GM23248 (cell line): ENCODE results near the gene ARHGAP26.

Experiments used
- EZH2 ChIP-seq: fragments of 200-600 bp; sonication (generic); IDR thresholded peaks from 2 replicates; pipeline ENCODE4 v1.6.1; 2018; ENCODE audit warnings: antibody characterized with exemption, mild to moderate bottlenecking; ENCODE audit not compliant: insufficient read depth, poor library complexity, severe bottlenecking
- EZH2phosphoT487 ChIP-seq: fragments of 200-600 bp; sonication (generic); IDR thresholded peaks from 2 replicates; pipeline ENCODE4 v1.6.1; 2018; ENCODE audit warnings: antibody characterized with exemption, moderate library complexity, mild to moderate bottlenecking, low read depth; ENCODE audit not compliant: insufficient read depth

GRCh38 chr5:143258559-143259253 lies 488.5 kb downstream of the ARHGAP26 start:
- TF ChIP-seq EZH2 (no peak), EZH2phosphoT487 (no peak)
